GM18508 (cell line): Measurements from ENCODE around the gene DAZAP2.
"Not testable (repeated sequence)": the region's sequence is repeated elsewhere in the genome, so short reads cannot be mapped to it uniquely, and the experiment has no call there.

ENCODE experiments used
- ATAC-seq: cut with Tn5 transposase; IDR thresholded peaks from one replicate; pipeline ENCODE4 v1.9.1; 2021; ENCODE audit warnings: moderate number of reproducible peaks; ENCODE audit not compliant: insufficient read depth, unreplicated experiment

DAZAP2 gene

DNA sequence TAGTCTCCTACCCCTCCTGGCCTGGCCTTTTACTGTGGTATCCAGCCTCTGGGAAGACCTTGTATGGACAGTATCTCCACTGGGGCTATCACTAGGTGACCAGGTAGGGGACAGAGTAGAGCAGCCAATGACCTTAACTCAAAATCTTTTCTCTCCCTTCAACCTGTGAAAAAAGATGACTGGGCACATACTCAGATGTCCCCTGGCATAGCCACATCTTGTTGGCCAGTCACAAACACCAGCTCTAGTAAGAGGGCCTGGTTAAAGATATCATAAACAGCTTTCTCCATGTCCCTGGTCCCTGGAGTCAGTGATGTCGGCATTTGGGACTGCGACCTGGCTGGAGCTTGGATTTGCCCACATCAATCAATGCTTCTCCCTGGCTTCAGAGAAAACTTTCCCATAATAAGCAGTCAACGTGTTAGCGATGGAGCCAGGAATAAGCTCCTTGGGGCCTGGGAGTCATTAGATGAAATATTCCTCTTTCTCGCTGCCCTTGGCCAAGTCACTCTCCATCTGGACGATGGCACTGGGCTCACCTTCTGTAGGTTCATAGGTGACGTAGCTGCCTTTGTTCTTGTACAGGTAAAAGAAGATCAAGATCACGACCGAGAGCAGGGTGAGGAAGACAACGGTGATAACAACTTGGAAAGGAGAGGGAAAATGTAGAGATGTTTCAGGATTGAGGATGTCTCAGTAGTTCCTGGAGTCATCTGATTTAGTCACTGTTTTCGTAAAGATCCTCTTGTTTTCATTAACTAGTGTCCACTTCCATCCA, 7.0 kb downstream of the DAZAP2 start:
- no peak for ATAC-seq

DNA sequence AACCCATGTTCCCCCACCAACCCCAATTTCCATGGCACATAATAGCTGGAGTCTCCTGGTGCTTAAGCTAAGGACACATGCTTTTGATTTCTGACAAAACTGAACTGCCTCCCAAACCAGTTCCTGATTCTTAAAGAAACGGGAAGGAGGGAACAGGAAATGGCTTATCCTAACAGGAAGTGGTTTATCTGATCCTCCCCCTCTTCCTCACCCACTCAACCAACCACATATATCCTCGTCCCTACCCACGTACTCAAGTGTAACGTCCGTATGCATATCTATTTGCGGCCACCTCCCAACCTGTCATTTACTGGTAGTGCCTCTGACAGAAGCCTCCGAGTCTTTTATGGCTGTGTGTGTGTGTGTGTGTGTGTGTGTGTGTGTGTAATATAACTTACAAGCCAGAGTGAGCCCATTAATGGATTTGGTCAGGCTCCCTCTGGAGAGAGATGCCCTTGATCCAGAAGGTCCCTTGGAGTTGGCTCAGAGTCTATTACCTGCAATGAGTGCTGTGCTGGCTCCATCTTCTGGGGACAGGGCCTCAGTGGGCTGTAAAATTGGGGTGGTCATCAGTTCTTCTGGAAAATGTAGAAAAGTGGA, 7.7 kb downstream of the DAZAP2 start:
- ATAC-seq, result no peak

DNA sequence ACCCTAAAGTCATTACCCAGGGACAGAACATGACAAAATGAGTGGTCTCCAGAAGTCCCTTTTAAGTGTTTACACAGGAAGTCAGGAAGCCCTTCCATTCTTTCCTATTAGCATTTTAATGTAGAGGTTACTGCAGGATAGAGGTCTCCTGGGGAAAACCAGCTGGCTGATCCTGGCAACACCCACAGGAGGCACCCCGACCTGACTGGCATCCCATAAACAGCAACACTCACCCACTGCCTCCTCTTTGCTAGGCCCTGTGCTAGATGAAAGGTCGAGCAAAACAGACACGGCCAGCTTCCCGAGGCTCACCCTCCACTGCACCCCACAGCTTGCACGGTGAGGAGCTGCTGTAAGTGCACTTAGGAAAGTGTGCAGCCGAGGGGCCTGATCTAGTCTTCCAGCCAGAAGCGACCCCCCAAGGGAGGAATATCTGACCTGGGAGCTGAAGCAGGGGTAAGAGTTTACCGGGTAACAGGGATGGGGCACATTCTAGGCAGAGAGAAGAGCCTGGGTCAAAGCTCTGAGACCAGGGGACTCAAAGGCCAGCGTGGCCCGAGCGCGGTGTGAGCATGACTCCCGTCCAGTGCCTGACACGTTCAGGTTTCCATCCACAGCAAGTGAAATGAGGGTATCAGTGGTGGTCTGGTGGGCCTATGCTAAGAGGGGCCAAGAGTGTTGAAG, 9.0 kb downstream of the DAZAP2 start:
- ATAC-seq, result no peak

DNA sequence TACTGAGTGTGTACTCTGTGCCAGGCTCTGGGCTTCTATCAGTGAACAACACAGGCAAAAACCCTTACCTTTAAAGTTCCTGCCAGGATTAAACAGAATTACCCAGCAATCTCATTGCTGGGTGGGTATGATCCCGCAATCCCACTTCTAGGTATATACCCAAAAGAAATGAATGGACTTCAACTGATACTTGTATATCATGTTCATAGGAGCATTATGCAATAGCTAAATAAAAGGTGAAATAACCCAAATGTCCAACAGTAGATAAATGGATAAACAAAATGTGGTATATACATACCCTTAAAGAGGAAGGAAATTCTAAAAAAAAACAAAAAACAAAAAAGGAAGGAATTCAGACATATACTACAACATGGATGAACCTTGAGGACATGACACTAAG, 14.7 kb downstream of the DAZAP2 start:
- no peak for ATAC-seq

DNA sequence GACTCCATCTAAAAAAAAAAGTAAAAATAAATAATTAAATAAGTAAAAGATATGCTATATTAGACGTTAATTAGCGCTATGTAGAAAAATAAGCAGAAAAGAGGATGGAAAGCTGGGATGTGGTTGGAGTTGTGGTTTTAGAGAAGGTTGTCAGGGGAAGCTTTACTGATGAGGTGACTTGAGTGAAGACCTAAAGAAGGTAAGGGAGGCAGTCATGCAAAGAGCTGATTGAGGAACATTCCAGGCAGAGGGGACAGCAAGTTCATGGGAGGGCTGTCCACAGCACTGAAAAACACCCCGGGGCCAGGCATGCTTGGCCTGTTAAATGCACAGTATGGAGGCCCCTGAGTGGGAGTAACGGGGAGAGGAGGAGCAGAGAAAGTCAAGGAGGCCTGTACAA, 15.9 kb downstream of the DAZAP2 start:
- no peak for ATAC-seq

DNA sequence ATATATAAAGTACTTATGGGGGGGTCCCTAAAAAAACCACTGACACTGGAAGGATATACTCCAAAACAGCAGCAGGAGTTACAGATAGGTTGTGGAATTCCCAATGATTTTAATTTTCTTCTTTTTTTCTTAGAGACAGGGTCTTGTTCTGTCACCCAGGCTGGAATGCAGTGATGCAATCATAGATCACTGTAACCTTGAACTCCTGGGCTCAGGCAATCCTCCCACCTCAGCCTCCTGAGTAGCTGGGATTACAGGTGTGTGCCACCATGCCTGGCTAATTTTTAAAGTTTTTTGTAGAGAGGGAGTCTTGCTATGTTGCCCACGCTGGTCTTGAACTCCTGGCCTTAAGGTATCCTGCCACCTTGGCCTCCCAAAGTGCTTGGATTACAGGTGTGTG, 21.0 kb downstream of the DAZAP2 start:
- ATAC-seq, result not testable (repeated sequence)

DNA sequence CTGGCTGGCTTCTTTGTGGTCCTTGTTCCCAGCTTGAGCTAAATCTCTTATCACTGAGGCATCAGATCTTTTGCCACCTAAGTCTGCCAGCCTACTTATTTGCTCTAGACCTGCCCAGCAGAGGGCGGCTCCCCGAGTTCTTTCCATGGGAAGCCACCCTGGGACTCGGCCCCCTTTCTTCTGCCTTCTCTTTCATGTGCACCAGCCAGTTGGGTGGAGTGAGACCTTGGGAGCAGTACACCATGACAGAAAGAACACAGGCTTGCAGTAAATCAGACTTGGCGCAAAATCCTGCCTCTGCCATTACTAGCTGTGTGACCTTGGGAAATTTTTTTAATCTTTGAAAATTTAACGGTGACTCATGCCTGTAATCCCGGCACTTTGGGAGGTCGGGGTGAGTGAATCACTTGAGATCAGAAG, 24.1 kb downstream of the DAZAP2 start:
- no peak for ATAC-seq

DNA sequence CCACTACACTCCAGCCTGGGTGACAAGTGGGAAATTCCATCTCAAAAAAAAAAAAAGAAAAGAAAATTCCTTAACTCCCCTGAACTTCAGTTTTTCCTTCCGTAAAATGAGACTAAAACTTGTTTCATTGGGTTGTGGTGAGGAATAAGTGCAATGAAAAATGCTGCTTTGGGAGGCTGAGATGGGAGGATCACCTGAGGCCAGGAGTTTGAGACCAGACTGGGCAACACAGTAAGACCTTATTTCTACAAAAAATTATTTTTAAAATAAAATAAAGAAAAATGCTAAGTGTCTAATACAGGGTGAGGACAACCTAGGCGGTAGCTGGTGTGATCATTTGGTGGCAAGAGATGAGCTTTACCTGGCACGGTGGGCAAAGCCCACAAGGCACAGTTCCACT, 24.7 kb downstream of the DAZAP2 start:
- ATAC-seq, result no peak

DNA sequence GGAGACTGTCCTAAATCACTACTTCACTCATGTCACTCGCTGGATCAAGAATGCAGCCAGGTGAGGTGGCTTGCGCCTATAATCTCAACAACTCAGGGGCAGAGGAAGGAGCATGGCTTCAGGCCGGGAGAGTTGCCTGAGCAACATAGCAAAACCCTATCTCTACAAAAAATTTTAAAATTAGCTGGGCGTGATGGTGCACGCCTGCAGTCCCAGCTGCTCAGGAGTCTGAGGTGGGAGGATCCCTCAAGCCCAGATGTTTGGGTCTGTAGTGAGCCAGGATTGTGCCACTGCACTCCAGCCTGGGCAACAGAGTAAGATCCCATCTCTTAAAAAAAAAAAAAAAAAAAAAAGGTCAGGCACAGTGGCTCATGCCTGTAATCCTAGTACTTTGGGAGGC, 25.7 kb downstream of the DAZAP2 start:
- no peak for ATAC-seq

DNA sequence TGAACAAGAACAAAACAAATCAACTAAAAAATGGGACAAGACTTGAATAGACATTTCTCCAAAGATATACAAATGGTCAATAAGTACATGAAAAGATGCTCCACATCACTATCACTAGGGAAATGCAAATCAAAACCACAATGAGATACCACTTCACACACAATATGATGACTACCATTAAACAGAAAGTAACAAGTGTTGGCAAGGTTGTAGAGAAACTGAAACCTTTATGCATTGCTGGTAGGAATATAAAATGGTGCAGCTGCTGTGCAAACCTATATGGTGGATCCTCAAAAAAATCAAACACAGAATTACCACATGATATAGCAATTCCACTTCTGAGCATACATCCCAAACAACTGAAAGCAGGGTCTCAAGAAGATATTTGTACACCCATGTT, 26.4 kb downstream of the DAZAP2 start:
- no peak for ATAC-seq

DNA sequence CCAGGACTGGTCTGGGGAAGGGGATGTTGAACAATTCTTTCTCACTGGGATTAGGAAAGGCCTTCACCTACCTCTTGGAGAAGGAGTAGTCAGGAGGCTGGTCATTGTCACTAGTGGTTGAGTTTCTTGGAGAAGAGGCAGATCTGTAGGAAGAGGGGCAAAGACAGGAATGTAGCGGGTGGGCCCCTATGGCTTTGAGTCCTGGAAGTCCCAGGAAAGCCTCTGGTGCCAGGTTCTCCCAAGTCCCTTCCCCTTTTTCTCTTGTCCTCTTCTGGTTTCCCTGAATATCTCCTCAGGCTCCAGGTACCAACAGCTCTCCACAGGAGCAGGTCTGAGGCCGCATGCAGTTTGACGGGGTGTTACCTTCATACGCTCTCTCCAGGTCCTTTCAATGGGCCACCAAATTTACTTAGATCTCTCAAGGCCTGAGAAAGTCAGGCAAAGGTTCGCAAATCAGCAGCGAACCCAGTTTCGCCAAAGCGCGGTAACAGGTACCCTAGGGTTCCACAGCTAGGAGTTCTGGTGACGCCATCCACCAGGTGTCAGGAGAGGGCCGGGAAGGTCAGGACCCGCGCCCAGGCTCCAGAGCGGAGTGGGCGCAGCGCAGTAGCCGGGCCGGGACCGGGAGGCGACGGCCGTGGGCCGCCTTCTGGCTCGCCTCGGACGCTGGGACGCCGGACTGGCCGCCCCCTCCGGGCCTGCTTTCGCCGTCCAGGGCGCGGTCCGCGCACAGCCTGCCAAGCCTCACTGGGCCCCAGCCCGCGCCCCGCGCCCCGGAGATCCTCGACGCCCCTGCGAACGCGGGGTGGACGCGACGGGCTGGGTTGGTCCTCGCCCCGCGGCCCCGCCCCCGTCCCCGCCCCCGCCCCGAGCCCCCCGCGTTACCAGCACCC, 30.8 kb downstream of the DAZAP2 start:
- no peak for ATAC-seq

DNA sequence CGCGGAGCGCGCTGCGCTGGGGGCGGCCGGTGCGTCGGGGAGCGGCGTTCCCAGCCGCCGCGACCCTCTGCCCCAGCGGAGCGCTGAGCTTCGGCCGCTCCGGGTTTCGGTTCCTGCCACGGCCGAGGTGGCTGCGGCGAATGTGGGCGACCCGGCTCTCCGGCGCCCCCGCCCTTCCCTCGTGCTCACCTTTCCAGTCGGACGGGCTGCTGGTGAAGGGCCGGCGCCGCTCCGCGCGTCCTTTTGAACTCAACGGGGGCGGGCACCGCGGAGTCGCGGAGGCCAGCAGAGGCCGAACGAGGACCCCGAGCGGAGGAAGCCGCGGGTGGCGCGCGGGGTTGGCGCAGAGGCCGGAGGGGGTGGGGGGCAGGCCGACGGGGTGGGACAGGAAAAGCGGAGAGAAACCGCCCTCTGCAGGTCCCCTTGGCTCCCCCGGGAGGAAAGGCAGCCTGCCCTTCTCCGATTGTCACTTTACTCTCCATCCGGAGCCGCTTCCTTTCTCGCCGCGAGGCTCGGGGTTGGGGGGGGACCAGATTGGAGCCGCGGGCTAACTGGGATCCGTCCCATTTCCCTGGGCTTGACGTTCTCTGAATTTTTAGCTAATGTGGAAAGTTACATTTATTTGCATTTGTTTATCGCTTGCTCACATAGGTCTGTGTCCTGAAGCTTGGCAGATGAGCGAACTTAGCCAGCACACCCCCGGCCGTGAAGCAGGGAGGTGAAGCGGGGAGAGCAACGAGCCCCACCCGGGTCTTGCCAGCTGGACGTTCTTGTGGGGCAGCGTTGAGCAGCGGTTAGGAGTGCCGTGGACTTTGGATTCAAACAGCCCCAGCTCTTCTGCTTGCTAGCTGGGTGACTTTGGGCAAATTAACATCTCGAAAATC, 31.7 kb downstream of the DAZAP2 start, which contains the start of gene SMAGP:
Gene SMAGP, minus strand, starts transcription at position 349 of the 884 bp plus-strand sequence. CDS start 1,137 bp downstream, outside the sequence.
- no peak for ATAC-seq

DNA sequence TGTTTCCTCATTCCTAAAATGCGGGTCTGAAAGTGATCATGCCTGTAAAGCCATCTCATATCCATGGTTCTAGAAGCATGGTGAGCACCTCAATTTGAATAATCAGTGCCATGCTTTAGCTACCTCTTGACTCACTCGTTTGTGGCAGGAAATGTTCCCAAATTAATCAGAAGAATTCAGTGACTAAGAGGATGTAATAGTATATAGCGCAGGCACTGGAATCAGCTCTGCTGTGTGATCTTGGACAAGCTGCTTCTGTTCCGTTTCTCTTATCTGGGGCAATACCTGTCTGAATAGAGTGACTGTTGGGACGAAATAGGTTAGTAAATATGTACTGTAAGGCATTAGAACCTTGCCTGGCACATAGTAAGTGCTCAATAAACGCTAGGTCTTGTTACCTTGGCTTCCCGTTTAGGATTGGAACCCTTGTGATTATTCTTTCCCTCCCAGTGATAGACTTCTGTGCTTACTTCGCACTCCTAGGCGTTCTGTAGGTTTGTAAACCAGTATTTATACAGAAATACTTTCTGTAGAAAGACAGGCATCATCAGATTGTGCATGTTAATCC, 32.4 kb downstream of the DAZAP2 start:
- no peak for ATAC-seq

DNA sequence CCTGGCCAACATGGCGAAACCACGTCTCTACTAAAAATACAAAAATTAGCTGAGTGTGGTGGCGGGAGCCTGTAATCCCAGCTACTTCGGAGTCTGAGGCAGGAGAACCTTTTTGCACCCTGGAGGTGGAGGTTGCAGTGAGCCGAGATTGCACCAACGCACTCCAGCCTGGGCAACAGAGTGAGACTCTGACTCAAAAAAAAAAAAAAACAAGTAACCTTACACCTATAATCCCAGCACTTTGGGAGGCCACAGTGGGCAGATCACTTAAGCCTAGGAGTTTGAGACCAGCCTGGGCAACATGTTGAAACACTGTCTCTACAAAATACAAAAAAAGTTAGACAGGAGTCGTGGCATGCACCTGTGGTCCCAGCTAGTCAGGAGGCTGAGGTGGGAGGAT, 34.2 kb downstream of the DAZAP2 start:
- ATAC-seq, result not testable (repeated sequence)

DNA sequence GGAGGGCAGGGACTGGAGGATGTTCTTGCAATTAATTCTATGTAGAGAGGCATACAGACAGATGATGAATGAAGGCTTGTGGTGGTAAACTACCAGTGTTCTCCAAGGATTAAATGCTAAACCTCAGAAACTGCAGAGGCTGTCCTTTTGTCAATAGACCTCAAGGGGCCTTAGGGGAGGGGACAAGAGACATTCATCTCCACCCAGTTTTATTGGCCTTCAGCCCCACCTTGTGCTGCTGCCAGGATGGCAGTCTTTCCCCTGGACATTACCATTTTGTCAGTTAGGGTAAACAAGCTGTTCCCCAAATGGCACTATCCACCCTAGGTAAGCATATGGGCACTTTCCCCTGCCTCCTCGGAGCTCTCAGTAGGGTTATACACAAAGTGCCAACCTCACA, 36.5 kb downstream of the DAZAP2 start:
- ATAC-seq, result no peak

DNA sequence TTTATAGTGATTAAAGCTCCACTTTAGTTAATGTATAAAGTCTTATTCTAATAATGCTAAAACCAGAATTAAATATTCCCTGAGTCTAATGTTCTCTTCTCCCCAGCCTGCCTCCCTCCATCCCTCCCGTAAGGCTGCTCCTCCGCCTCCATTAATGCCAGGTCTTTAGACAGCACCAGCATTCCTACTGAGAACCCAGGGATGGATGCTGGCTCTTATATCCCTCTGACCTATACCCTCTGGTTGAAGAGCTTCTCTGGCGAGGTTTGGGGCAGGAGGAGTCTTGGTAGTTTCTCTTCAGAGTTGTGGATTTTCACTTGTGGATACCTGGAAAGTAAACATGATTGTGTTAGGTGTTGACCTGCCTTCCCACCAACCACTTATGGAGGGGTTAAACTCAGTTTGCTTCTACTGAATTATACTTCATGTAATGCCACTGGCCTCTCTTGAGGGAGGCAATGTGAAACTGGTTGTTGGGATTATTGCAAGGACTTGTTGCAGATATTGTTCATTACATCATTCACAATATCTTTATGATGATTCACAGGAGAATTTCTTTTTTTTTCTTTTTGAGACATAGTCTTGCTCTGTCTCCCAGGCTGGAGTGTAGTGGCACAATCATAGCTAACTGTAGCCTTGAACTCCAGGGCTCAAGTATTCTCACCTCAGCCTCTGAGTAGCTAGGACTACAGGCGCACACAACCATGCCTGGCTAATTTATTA, 42.7 kb downstream of the DAZAP2 start:
- no peak for ATAC-seq

DNA sequence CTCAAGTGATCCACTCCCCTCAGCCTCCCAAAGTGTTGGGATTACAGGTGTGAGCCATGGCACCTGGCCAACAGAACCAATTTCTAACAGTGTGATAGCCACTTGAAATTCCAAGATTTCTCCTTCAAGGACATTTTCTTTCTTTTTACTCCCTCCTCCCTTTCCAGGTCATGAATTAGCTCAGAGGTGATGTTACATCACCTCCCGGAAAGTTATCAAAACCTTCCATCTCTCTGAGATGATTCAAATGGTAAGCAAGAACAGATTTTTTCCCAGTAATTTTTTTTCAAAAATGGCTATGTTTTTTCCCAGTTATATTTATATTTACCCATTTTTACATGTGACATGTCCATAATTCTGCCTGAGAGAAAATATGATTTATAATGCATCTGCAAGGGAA, 47.2 kb downstream of the DAZAP2 start:
- ATAC-seq, result no peak
